AG10803 (cell line): ENCODE results near the gene SOWAHA.
A peak's percentile ranks its signal among the peaks of the same experiment; 100 is the strongest.

Experiments
- DNase-seq: peaks from one replicate; pipeline ENCODE4 v3.0.0; 2010; ENCODE audit warnings: low read depth
- H3K4me3 ChIP-seq: 2 replicates; pipeline ENCODE4 v1.5.1; 2011; ENCODE audit warnings: mild to moderate bottlenecking, low read length, control low read depth
- TF ChIP-seq, protein P1 (sequence below): conservative IDR thresholded peaks from 2 replicates; pipeline ENCODE4 v1.5.1; 2011; ENCODE audit warnings: mild to moderate bottlenecking, low read length, control low read depth, inconsistent platforms

The SOWAHA gene

DNA sequence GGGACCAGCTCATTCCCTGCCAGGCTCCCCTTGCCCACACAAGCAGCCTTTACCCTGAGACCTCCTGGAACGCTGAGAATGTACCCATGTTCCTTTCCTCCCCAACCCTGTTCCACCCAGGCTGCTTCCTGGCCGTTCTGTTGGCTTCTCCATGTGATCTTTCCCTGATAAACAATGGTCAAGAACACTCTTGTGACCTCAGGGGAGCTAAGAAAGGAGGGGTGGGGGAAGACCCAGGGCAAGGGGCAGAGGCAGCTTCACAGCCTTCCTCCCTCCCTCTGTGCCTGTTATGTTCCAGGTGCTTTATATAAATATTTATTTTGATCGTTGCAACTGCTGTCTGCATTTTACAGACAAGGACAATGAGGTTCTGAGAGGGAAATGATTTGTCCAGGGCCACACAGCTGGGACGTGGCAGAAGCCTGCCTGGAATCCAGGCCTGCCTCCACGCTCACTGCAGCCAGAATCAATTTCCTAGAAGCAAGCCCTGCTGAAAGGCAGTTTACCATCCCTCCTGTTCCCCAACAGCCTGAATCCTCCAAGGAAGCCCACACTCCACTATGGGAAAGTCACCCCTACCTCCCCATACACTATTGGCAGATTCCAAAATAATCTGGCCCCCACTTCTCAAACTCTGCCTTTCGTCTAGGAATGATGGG is 13.5 kb downstream of the SOWAHA start:
- DNase-seq = no peak
- H3K4me3 ChIP-seq = no peak overlapping the region
- TF ChIP-seq, protein P1, sequence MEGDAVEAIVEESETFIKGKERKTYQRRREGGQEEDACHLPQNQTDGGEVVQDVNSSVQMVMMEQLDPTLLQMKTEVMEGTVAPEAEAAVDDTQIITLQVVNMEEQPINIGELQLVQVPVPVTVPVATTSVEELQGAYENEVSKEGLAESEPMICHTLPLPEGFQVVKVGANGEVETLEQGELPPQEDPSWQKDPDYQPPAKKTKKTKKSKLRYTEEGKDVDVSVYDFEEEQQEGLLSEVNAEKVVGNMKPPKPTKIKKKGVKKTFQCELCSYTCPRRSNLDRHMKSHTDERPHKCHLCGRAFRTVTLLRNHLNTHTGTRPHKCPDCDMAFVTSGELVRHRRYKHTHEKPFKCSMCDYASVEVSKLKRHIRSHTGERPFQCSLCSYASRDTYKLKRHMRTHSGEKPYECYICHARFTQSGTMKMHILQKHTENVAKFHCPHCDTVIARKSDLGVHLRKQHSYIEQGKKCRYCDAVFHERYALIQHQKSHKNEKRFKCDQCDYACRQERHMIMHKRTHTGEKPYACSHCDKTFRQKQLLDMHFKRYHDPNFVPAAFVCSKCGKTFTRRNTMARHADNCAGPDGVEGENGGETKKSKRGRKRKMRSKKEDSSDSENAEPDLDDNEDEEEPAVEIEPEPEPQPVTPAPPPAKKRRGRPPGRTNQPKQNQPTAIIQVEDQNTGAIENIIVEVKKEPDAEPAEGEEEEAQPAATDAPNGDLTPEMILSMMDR = no peak

- TF ChIP-seq, protein P1 = no peak
- DNase-seq = no peak
- H3K4me3 ChIP-seq = no peak overlapping the region
These were observed 15.0 kb downstream of the SOWAHA start for GRCh38 chr5:132827943-132828673.

DNA sequence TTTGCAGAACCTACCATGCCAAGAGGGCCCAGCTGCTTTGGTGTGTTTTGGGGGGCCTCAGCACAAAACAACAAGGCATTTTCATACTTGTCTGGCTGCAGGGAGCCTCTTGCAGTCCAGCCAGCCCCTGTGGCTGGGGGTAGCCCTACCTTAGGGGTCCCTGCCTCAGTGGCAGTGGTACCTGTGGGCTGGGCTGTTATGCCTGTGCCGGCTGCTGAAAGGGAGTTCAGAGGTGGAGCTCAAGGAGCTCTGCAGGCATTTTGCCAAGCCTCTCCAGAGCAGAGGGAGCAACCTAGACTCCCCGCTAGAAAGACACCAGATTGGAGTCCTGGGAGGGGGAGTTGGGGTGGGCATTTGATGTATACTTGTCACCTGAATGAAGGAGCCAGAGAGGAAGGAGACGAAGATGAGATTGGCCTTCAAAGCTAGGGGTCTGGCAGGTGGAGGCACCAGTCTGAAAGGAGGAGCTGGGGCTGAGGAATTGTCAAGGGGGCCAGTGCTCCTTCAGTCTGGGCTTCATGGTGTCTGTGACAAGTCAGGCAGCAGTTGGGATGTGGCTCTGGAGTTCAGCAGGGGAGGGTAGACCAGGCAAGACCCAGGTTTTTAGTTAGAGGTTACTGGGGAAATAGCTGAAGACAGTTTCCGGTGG is 15.9 kb downstream of the SOWAHA start:
- no peak overlapping the region; the same call in 1 of the 2 replicates for H3K4me3 ChIP-seq
- no peak for DNase-seq
- TF ChIP-seq, protein P1 = 0 out of 2 replicates have a peak, but pooled peaks have one; percentile 7

DNA sequence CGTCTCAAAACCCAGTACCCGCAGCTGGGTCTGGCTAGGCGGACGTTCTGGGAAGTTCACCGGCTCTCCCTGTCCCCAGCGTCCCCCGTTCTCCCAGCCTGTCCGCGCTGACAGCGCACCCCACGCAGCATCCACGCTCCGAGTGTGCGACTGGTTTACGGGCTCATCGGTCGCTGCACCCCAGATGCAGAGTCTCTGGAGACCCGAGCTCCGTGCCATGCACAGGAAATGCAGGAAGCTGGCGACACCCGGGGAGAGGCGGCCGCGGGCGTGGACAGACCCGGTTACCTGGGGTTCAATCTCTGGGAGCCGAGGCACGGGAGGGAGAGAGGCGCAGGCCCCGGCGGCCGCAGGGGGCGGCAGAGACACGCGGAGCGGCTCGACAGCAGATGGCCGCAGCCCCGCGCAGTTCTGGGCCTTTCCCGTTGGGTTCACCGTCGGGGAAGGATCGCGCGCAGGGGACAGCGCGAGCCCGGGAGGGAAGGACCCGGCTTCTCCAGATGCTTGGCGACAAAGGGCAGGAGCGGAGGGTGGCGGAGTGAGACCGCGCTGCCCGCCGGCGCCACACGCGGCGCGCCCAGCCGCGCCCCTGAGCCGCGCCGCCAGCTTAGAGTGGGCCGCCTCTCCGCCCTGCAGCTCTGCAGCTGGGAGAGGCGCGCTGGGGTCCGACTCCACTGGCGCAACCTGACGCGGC is 16.8 kb downstream of the SOWAHA start:
- H3K4me3 ChIP-seq = peak overlapping the region; percentile 64
- TF ChIP-seq, protein P1 = peak; percentile 73
- peak; percentile 58 for DNase-seq

DNA sequence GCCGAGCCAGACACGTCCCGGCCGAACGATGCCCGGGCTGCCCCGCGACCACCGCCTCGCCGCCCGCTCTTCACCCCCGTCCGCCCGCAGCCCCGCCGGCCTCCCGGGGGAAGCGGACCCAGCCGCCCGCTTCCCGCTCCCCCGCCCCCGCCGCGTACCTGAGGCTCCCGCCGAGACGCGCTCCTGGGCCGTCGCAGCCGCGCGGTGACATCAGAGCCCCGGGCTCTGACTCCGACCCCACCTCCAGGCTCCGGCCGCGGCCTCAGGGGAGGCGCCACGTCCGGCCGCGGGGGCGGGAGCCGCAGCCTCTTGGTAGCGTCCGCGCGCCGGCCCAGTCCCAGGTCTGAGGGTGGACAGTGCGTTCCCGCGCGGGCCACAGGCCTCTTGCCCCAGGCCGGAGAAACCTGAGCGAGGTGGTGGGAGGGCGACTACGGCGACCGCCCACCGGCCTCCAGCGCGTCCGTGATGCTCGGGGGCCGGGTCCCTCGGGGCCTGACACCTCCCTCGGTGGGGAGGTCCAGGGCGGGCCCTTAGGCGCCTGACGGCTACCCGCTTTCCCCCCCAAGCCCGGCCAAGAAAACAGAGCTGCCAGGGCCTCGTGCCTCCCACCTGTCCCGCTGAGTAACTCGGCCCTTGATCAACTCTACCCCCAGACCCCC is 17.5 kb downstream of the SOWAHA start, which contains the start of gene SHROOM1:
Gene SHROOM1 (minus strand): TSS at position 212 of the 659 bp plus-strand sequence. CDS start 4,507 bp downstream, outside the sequence.
- TF ChIP-seq, protein P1 = no peak
- DNase-seq = peak; percentile 43
- peak within 1 kb of the TSS; percentile 64 for H3K4me3 ChIP-seq

DNA sequence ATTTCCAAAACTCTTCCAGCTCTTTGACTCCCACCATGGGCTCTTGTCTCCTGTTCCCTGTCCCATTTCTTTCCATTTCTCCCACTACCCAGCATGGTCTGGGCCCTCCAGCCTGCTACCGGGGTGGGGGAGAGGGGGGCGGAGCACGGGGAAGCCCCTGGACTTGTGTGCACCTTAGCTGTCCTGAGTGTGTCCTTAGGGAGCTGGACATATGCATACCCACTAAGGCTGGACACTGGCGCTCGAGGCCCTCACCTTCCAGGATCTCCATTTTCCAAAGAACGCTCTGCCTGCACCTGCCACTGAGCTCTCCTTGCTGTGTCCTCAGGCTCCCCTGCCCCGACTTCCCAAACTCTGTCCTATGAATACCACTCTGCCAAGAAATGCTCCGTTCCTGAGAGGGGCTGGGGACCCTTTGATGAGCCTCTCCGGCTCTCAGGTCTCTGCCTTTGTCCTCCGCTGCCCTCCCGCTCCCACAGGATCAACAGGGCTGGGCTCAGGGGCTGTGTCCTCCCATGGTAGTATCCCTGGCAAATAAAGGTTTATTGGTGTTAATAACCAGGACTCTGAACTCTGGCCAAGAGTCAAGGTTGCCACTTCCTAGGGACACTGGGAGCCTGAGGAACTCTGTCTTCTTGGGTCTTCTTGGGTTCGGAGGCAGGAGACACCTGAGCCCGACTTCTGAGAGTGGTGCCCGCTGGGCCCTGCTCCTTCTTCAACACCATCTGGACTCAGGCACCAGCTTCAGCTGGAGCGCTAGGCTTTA is 18.2 kb downstream of the SOWAHA start:
- TF ChIP-seq, protein P1 = no peak
- H3K4me3 ChIP-seq = peak overlapping the region; percentile 64
- no peak for DNase-seq
